ENCODE measurements around the gene NPB. TPM values are rescaled to one million over a fixed set of nuclear protein-coding genes. Genes with fewer than 3 reads are reported as not detected.

NPB gene
- total and polyA plus RNA-seq, 2 donors (not counting 1 experiment from before 2014, with no cell fraction given) = 0.31 to 0.83 TPM

DNA sequence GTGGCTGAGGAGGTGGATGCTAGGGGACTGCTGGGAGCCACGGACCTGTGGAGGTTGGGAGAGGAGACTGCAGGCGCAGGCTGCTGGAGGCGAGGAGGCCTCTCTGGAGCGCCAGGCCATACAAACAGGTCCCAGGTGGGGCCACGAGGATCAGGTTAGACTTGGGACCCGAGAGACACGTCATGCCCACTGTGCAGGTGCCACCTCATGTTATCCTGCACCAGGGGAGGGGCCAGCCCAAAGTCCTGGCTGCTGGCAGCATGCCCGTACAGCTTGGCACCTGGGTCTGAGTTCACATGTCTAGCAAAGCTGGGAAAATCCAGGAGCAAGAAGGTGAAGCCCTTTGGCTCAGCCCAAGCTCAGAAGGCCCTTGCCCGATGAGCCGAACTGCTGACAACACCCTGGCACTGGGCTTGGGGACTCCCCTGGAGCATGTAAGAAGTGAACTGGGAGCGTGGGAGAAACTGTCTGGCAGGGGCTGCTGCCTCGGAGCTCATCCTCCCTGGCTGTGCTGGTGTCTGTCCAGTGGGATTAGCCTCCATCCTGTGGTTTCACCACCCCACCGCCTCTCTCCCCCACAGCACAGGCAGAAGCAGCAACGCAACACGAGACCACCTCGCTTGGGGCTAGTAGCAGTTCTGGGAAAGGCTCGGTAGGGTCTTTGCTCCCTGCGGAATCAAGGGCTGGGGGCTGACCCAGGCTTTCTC is 36.2 kb upstream of the NPB start:
- peaks cover 32% of the 10 kb centered on the region for H3K36me3 ChIP-seq (ENCODE audit: control insufficient read depth, insufficient read depth, low read length)
- H3K27ac ChIP-seq (ENCODE audit: insufficient read depth, low read length) = peak overlapping the region; percentile 69
- H4K20me1 ChIP-seq (ENCODE audit: control insufficient read depth, extremely low read depth, insufficient read depth, low read length) = no peaks in the 10 kb centered on the region
- peaks cover 20% of the 10 kb centered on the region for H3K4me1 ChIP-seq (ENCODE audit: control insufficient read depth, extremely low read depth, insufficient read depth, low read length)
- TF ChIP-seq, protein P1, sequence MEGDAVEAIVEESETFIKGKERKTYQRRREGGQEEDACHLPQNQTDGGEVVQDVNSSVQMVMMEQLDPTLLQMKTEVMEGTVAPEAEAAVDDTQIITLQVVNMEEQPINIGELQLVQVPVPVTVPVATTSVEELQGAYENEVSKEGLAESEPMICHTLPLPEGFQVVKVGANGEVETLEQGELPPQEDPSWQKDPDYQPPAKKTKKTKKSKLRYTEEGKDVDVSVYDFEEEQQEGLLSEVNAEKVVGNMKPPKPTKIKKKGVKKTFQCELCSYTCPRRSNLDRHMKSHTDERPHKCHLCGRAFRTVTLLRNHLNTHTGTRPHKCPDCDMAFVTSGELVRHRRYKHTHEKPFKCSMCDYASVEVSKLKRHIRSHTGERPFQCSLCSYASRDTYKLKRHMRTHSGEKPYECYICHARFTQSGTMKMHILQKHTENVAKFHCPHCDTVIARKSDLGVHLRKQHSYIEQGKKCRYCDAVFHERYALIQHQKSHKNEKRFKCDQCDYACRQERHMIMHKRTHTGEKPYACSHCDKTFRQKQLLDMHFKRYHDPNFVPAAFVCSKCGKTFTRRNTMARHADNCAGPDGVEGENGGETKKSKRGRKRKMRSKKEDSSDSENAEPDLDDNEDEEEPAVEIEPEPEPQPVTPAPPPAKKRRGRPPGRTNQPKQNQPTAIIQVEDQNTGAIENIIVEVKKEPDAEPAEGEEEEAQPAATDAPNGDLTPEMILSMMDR (conservative IDR thresholded peaks at IDR 0.05 in 1 of 2, IDR thresholded peaks at IDR 0.05 in 1 of 2; ENCODE audit: low read depth in 1 of 2, low read length in 2 of 2) = no peak
- TF ChIP-seq EZH2 (IDR thresholded peaks at IDR 0.05; ENCODE audit: low read length, missing control alignments) = no peak
- H2AFZ ChIP-seq (ENCODE audit: low read length) = no peak overlapping the region
- peaks cover 45% of the 10 kb centered on the region for H3K79me2 ChIP-seq (ENCODE audit: control insufficient read depth, insufficient read depth, low read length)
- H3K4me3 ChIP-seq (replicated peaks in 1 of 4; ENCODE audit: control extremely low read depth in 1 of 4, insufficient read depth in 1 of 4, low read depth in 3 of 4, low read length in 4 of 4) = no peak overlapping the region
- no peak for DNase-seq (ENCODE audit: low read depth in 2 of 2)
- H3K4me2 ChIP-seq (ENCODE audit: extremely low read depth, insufficient read depth, low read length) = no peak overlapping the region
- no peaks in the 10 kb centered on the region for H3K27me3 ChIP-seq (ENCODE audit: control insufficient read depth, insufficient read depth, low read length)
- H3K9me3 ChIP-seq (ENCODE audit: control insufficient read depth, insufficient read depth, low read depth, low read length) = no peaks in the 10 kb centered on the region
- H3K9ac ChIP-seq (ENCODE audit: insufficient read depth, low read length) = no peak overlapping the region

GRCh38 chr17:81866440-81867169 is 35.4 kb upstream of the NPB start:
- Histone ChIP-seq H4K20me1 (ENCODE audit: control insufficient read depth, extremely low read depth, insufficient read depth, low read length) (no peaks in the 10 kb centered on the region), H3K9me3 (ENCODE audit: control insufficient read depth, insufficient read depth, low read depth, low read length) (no peaks in the 10 kb centered on the region), H3K4me1 (ENCODE audit: control insufficient read depth, extremely low read depth, insufficient read depth, low read length) (peaks cover 20% of the 10 kb centered on the region), H2AFZ (ENCODE audit: low read length) (no peak overlapping the region), H3K27me3 (ENCODE audit: control insufficient read depth, insufficient read depth, low read length) (no peaks in the 10 kb centered on the region), H3K4me2 (ENCODE audit: extremely low read depth, insufficient read depth, low read length) (no peak overlapping the region), H3K27ac (ENCODE audit: insufficient read depth, low read length) (peak overlapping the region; percentile 69), H3K9ac (ENCODE audit: insufficient read depth, low read length) (no peak overlapping the region), H3K36me3 (ENCODE audit: control insufficient read depth, insufficient read depth, low read length) (peaks cover 32% of the 10 kb centered on the region), H3K4me3 (replicated peaks in 1 of 4; ENCODE audit: control extremely low read depth in 1 of 4, insufficient read depth in 1 of 4, low read depth in 3 of 4, low read length in 4 of 4) (no peak overlapping the region), H3K79me2 (ENCODE audit: control insufficient read depth, insufficient read depth, low read length) (peaks cover 48% of the 10 kb centered on the region)
- TF ChIP-seq, protein P1 (conservative IDR thresholded peaks at IDR 0.05 in 1 of 2, IDR thresholded peaks at IDR 0.05 in 1 of 2; ENCODE audit: low read depth in 1 of 2, low read length in 2 of 2) = no peak
- no peak for TF ChIP-seq EZH2 (IDR thresholded peaks at IDR 0.05; ENCODE audit: low read length, missing control alignments)
- DNase-seq (ENCODE audit: low read depth in 2 of 2) = peak in 1 of 2 donors; percentile 16

GRCh38 chr17:81867170-81867990 is 34.7 kb upstream of the NPB start:
- Histone ChIP-seq H3K27me3 (ENCODE audit: control insufficient read depth, insufficient read depth, low read length) (no peaks in the 10 kb centered on the region), H3K4me2 (ENCODE audit: extremely low read depth, insufficient read depth, low read length) (no peak overlapping the region), H3K4me3 (replicated peaks in 1 of 4; ENCODE audit: control extremely low read depth in 1 of 4, insufficient read depth in 1 of 4, low read depth in 3 of 4, low read length in 4 of 4) (no peak overlapping the region), H3K4me1 (ENCODE audit: control insufficient read depth, extremely low read depth, insufficient read depth, low read length) (peaks cover 23% of the 10 kb centered on the region), H3K9me3 (ENCODE audit: control insufficient read depth, insufficient read depth, low read depth, low read length) (no peaks in the 10 kb centered on the region), H3K27ac (ENCODE audit: insufficient read depth, low read length) (peak overlapping the region; percentile 69), H3K9ac (ENCODE audit: insufficient read depth, low read length) (no peak overlapping the region), H2AFZ (ENCODE audit: low read length) (no peak overlapping the region), H3K36me3 (ENCODE audit: control insufficient read depth, insufficient read depth, low read length) (peaks cover 32% of the 10 kb centered on the region), H3K79me2 (ENCODE audit: control insufficient read depth, insufficient read depth, low read length) (peaks cover 48% of the 10 kb centered on the region), H4K20me1 (ENCODE audit: control insufficient read depth, extremely low read depth, insufficient read depth, low read length) (no peaks in the 10 kb centered on the region)
- peak; percentile 60 to 61 for DNase-seq (ENCODE audit: low read depth in 2 of 2)
- no peak for TF ChIP-seq EZH2 (IDR thresholded peaks at IDR 0.05; ENCODE audit: low read length, missing control alignments)
- TF ChIP-seq, protein P1 (conservative IDR thresholded peaks at IDR 0.05 in 1 of 2, IDR thresholded peaks at IDR 0.05 in 1 of 2; ENCODE audit: low read depth in 1 of 2, low read length in 2 of 2) = no peak

Data from fibroblast of lung (primary cell).